Central memory CD8-positive, alpha-beta T cell (primary cell): ENCODE data around the gene PKP4.

Source experiments
- ATAC-seq: fragments of 150-1000 bp; cut with Tn5 transposase; replicated peaks from 2 replicates; pipeline ENCODE4 v1.10.0; 2022; ENCODE audit warnings: mild to moderate bottlenecking, moderate FRiP score, moderate number of reproducible peaks; ENCODE audit not compliant: poor library complexity, severe bottlenecking; ENCODE audit errors: extremely low read depth
- DNase-seq, 2 donors: peaks; one replicate each; pipeline ENCODE4 v3.0.0; 2021; ENCODE audit warnings: low spot score in 2 of 2
- H3K27ac Mint-ChIP-seq: one replicate; pipeline ENCODE4 v1.8.0; 2022; ENCODE audit warnings: low read depth, mild to moderate bottlenecking, moderate library complexity, mixed read lengths
- H3K27me3 Mint-ChIP-seq: one replicate; pipeline ENCODE4 v1.8.0; 2022; ENCODE audit warnings: mixed read lengths
- H3K36me3 Mint-ChIP-seq: one replicate; pipeline ENCODE4 v1.8.0; 2022; ENCODE audit warnings: mild to moderate bottlenecking, moderate library complexity, mixed read lengths; ENCODE audit not compliant: insufficient read depth
- H3K4me1 Mint-ChIP-seq: one replicate; pipeline ENCODE4 v1.8.0; 2022; ENCODE audit warnings: mixed read lengths
- H3K4me3 Mint-ChIP-seq: one replicate; pipeline ENCODE4 v1.8.0; 2022; ENCODE audit warnings: mild to moderate bottlenecking, moderate library complexity, mixed read lengths
- H3K9me3 Mint-ChIP-seq: one replicate; pipeline ENCODE4 v1.8.0; 2022; ENCODE audit warnings: mixed read lengths

Gene PKP4

DNA sequence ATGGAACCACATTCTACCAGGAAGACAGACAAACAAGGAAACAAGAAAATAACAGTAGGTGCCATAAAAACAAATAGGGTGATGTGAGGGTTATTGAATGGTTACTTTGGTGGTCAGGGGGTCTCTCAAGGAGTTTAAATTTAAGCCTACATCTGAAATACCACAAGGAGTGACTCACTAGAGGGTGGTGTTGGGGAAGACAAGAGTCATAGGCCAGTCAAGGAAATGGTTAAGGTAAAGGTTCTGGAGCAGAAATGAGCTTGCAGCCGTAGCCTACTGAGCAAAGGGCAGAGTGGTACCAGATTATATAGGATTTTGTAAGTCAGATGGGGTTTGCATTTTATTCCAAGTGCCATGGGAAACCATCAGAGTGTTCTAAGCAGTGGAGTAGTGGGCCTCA, 202.7 kb downstream of the PKP4 start:
- Mint-ChIP-seq H3K4me3 (no peak overlapping the region), H3K4me1 (no peaks in the 10 kb centered on the region), H3K27ac (no peak overlapping the region), H3K27me3 (no peaks in the 10 kb centered on the region), H3K9me3 (no peaks in the 10 kb centered on the region), H3K36me3 (peaks cover 4% of the 10 kb centered on the region)
- ATAC-seq (no peak), DNase-seq (no peak)

- Mint-ChIP-seq H3K27me3 (no peaks in the 10 kb centered on the region), H3K4me3 (no peak overlapping the region), H3K27ac (no peak overlapping the region), H3K4me1 (no peaks in the 10 kb centered on the region), H3K9me3 (no peaks in the 10 kb centered on the region), H3K36me3 (peaks cover 4% of the 10 kb centered on the region)
- ATAC-seq: no peak
- DNase-seq: no peak
These were observed 204.5 kb downstream of the PKP4 start for GRCh38 chr2:158661231-158661630.

DNA sequence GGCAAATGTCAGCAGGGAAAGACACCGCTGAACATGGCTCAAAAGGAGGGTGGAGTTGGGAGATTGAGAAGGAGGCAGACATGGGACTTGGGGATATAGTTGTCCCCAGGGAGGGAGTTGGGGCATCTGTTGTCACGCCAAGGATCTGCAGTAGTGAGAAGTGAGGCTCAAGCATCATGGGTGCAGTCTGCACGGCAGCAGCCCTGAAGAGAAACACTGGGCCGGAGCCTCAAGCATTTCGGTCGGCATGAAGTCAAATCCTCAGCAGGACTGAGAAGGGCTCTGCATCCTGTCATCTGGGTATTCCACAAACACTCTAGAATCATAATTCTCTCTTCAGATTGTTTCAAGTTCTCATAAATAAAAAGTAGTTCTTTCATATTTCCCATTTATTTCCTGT, 205.7 kb downstream of the PKP4 start:
- Mint-ChIP-seq H3K36me3 (peaks cover 3% of the 10 kb centered on the region), H3K4me3 (no peak overlapping the region), H3K27me3 (no peaks in the 10 kb centered on the region), H3K4me1 (no peaks in the 10 kb centered on the region), H3K27ac (no peak overlapping the region), H3K9me3 (no peaks in the 10 kb centered on the region)
- ATAC-seq (no peak), DNase-seq (no peak)

DNA sequence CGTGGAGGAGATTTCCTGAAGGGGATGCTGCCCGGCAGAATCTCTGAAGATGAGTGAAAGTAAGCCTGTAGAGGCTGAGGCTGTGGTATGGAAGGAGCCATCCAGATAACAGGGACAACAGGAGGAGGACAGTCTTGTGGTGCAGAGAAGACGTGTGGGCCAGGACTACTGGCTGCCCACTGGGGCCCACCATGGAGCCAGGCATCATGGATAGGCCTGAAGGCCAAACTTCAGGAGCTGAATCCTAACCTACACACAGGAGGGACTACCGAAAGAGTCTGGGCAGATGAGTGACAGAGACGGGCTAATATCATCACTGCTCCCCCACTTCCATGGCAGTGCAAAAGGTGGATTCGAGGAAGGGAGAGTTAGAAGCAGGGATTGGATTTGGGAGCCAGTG, 207.0 kb downstream of the PKP4 start:
- no peaks in the 10 kb centered on the region for H3K9me3 Mint-ChIP-seq

DNA sequence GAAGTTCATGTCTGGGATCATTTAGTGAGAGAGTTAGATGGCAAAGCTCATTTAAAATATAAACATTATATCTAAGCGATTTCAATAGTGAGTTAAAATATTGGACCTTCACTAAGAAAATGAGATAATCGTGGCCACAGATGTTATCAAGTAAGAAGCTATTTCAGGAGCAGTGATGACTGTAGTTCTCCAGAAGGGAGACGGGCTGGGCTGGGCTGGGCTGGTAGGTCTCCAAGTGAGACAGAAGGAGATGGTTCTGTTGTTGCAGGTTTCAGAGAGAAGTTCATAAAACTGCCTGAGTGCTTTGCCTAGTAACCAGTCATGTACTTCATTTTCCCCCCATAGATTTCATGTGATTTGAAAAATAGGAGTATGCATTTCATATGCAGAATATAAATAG, 208.2 kb downstream of the PKP4 start:
- DNase-seq (no peak), ATAC-seq (no peak)
- no peak overlapping the region for H3K4me3 Mint-ChIP-seq
- no peaks in the 10 kb centered on the region for H3K9me3 Mint-ChIP-seq
- no peaks in the 10 kb centered on the region for H3K27me3 Mint-ChIP-seq
- H3K36me3 Mint-ChIP-seq: peaks cover 1% of the 10 kb centered on the region
- no peak overlapping the region for H3K27ac Mint-ChIP-seq
- no peaks in the 10 kb centered on the region for H3K4me1 Mint-ChIP-seq

More for the DNA sequence above, 207.0 kb downstream of the PKP4 start:
- no peak overlapping the region for H3K27ac Mint-ChIP-seq
- ATAC-seq: no peak
- H3K36me3 Mint-ChIP-seq: peaks cover 3% of the 10 kb centered on the region
- no peaks in the 10 kb centered on the region for H3K4me1 Mint-ChIP-seq
- no peak overlapping the region for H3K4me3 Mint-ChIP-seq
- no peaks in the 10 kb centered on the region for H3K27me3 Mint-ChIP-seq
- no peak for DNase-seq

DNA sequence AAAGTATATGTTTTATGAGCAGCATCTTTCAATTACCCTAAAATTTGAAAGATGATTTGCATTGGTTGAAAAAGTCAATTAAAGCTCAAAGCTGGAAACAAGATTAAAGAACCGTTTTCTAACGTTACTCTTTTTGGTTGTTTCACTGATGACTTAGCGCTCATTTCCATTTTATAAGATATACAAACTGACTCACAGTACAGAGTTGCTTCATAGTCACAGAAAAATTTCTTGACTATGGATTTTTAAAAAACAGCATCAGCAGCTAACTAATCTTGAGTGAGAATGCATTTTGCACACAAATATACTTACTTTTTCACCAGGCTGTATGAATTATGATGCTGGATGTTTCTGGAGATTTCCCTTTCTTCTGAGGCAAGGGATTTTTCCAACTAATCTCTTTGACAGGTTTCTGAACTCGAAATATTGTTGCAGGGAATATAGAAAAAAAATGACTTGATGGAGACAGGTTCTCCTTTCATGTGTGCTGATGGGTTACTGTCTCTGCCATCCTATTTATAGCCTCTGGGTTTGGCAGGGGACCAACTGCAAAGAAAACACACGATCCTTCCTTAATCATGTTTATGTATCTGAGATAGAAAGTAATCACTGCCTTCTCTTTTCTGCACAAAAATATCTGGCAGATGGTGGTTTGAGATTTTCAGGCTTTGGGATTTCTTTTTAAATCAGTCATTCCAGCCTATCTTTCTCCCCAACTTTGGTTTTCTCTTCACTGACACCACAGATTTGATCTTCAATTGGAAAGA, 209.0 kb downstream of the PKP4 start:
- no peak overlapping the region for H3K4me3 Mint-ChIP-seq
- no peak for ATAC-seq
- no peaks in the 10 kb centered on the region for H3K27me3 Mint-ChIP-seq
- H3K27ac Mint-ChIP-seq: no peak overlapping the region
- no peak for DNase-seq
- peaks cover 3% of the 10 kb centered on the region for H3K36me3 Mint-ChIP-seq
- H3K9me3 Mint-ChIP-seq: no peaks in the 10 kb centered on the region
- H3K4me1 Mint-ChIP-seq: no peaks in the 10 kb centered on the region

DNA sequence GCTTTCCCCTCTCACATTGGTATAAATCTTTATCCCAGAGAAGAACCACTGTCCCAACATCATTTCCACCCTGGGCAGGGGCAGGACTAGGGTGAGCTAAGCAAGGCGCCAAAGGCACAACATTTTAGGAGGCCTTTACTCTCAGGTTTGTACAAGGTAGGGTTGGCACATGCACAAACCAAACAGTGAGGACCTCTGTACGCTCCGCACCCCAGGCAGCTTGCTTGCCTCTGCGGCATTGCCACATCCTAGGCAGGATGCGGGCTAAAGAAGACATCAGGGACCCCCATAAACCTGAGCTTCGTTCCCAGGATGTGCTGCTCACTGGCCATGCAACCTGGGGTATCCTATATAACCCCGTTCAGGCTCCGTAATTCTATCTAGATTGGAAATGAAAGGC, 210.2 kb downstream of the PKP4 start:
- Mint-ChIP-seq H3K27ac (no peak overlapping the region), H3K36me3 (peaks cover 3% of the 10 kb centered on the region), H3K4me1 (no peaks in the 10 kb centered on the region), H3K27me3 (no peaks in the 10 kb centered on the region), H3K4me3 (no peak overlapping the region), H3K9me3 (no peaks in the 10 kb centered on the region)
- DNase-seq: no peak
- no peak for ATAC-seq

- no peaks in the 10 kb centered on the region for H3K9me3 Mint-ChIP-seq
- H3K4me3 Mint-ChIP-seq: no peak overlapping the region
- peaks cover 3% of the 10 kb centered on the region for H3K36me3 Mint-ChIP-seq
- no peaks in the 10 kb centered on the region for H3K27me3 Mint-ChIP-seq
- no peak for DNase-seq
- H3K4me1 Mint-ChIP-seq: no peaks in the 10 kb centered on the region
- no peak for ATAC-seq
- no peak overlapping the region for H3K27ac Mint-ChIP-seq
These were observed 210.8 kb downstream of the PKP4 start for GRCh38 chr2:158667586-158667985.

- Mint-ChIP-seq H3K27ac (no peak overlapping the region), H3K27me3 (no peaks in the 10 kb centered on the region), H3K4me1 (no peaks in the 10 kb centered on the region), H3K4me3 (no peak overlapping the region), H3K36me3 (peaks cover 3% of the 10 kb centered on the region), H3K9me3 (no peaks in the 10 kb centered on the region)
- ATAC-seq: no peak
- no peak for DNase-seq
These were observed 211.4 kb downstream of the PKP4 start for GRCh38 chr2:158668001-158668765.

DNA sequence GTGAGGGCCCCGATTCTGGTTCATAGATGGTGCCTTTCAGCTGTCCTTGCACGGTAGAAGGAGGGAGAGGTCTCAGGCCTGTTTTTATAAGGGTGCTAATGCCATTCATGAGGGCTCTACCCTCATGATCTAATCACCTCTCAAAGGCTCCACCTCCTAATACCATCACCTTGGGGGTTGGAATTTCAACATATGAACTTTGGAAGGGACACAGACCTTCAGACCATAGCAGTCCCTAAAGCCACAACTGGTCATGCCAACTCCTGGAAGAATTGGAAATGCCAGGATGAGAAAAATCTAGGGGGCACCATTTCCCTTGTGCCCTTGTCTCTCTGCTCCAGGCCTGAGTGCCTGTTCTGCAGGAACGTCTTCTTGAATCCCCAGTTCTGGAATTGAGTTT, 213.5 kb downstream of the PKP4 start:
- Mint-ChIP-seq H3K4me3 (no peak overlapping the region), H3K27me3 (no peaks in the 10 kb centered on the region), H3K27ac (no peak overlapping the region), H3K4me1 (no peaks in the 10 kb centered on the region), H3K36me3 (peaks cover 3% of the 10 kb centered on the region), H3K9me3 (no peaks in the 10 kb centered on the region)
- ATAC-seq (no peak), DNase-seq (no peak)

- no peak for ATAC-seq
- H3K27me3 Mint-ChIP-seq: no peaks in the 10 kb centered on the region
- no peak for DNase-seq
- no peak overlapping the region for H3K4me3 Mint-ChIP-seq
- H3K36me3 Mint-ChIP-seq: peaks cover 2% of the 10 kb centered on the region
- H3K9me3 Mint-ChIP-seq: no peaks in the 10 kb centered on the region
- H3K4me1 Mint-ChIP-seq: no peaks in the 10 kb centered on the region
- H3K27ac Mint-ChIP-seq: no peak overlapping the region
These were observed 214.9 kb downstream of the PKP4 start for GRCh38 chr2:158671360-158672245.

DNA sequence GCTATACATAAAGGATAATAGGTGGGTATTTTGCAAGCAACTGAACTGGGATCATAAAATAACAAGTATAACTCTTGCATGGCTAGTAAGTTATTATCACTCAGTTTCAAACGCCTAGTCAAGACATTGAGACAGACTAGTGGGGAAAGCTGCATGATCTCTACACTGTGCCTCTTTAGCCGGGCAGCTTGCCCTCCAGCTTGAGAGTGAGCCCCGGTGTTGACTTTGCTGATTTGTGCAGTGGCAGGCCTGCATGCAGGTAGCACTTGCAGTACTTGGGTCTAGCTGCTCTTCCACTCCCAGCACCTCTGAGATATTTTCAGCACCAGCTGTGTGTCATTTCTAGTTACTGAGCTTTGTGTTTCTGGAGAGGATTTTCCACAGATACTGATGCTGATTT, 219.5 kb downstream of the PKP4 start:
- no peak for DNase-seq
- no peaks in the 10 kb centered on the region for H3K36me3 Mint-ChIP-seq
- no peak for ATAC-seq
- no peaks in the 10 kb centered on the region for H3K27me3 Mint-ChIP-seq
- H3K4me3 Mint-ChIP-seq: no peak overlapping the region
- no peak overlapping the region for H3K27ac Mint-ChIP-seq
- H3K9me3 Mint-ChIP-seq: no peaks in the 10 kb centered on the region
- no peaks in the 10 kb centered on the region for H3K4me1 Mint-ChIP-seq
